HG02840 (cell line): ENCODE data around the gene PFAS.

Experiments used
- ATAC-seq: cut with Tn5 transposase; IDR thresholded peaks from one replicate; pipeline ENCODE4 v1.9.1; 2021; ENCODE audit warnings: mild to moderate bottlenecking, moderate library complexity, moderate number of reproducible peaks; ENCODE audit not compliant: unreplicated experiment, low FRiP score

PFAS gene

DNA sequence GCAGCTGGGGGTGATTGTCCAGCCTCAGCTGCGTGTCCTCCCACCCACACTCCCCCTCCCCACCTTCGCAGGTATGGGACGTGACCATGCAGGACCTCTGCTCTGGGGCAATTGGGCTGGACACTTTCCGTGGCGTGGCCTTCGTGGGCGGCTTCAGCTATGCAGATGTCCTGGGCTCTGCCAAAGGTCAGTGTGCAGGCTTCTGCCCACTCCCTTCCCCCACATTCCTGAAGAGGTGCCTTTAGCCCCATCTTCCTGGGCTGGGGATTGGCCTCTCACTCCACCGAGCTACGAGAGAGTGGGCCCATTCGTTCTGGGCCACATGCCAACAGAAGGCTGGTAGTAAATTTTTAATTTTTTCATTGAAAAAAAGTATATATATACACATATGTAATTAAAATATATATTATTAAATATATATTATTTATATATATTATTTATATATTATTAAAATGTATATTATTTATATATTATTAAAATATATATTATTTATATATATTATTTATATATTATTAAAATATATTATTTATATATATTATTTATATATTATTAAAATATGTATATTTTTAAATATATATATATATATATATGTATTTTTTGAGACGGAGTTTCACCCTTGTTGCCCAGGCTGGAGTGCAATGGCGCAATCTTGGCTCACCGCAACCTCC lies 18.5 kb downstream of the PFAS start:
- ATAC-seq, result no peak

DNA sequence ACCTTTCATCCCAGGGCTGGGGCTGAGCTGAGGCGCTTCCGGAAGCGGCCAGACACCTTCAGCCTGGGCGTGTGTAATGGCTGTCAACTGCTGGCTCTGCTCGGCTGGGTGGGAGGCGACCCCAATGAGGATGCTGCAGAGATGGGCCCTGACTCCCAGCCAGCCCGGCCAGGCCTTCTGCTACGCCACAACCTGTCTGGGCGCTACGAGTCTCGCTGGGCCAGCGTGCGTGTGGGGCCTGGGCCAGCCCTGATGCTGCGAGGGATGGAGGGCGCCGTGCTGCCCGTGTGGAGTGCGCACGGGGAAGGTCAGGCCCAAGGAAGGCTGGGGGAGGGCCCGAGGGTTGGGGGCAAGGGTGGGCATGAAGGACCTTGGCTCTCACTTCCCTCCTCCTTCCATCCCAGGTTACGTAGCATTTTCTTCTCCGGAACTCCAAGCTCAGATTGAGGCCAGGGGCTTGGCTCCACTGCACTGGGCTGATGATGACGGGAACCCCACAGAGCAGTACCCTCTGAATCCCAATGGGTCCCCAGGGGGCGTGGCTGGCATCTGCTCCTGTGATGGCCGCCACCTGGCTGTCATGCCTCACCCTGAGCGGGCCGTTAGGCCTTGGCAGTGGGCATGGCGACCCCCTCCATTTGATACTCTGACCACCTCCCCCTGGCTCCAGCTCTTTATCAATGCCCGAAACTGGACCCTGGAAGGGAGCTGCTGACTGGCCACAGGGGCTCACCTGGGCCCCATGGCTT lies 19.6 kb downstream of the PFAS start:
- ATAC-seq, result no peak

DNA sequence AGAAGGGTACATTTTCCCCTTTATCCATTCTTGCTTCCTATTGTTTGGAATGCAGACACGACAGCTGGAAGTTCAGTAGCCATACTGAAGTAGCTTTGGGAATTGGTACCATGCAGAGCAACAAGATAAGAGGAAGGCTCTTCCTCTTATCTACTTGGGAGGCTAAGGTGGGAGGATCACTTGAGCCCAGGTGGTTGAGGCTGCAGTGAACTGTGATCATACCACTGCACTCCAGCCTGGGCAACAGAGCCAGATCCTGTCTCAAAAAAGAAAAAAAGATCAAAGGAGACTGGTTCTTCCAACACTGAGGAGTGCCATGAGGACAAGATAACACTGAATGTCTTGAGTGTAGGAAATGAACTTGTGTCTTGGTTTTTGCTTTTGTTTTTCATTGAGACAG lies 23.3 kb downstream of the PFAS start:
- ATAC-seq, result no peak

DNA sequence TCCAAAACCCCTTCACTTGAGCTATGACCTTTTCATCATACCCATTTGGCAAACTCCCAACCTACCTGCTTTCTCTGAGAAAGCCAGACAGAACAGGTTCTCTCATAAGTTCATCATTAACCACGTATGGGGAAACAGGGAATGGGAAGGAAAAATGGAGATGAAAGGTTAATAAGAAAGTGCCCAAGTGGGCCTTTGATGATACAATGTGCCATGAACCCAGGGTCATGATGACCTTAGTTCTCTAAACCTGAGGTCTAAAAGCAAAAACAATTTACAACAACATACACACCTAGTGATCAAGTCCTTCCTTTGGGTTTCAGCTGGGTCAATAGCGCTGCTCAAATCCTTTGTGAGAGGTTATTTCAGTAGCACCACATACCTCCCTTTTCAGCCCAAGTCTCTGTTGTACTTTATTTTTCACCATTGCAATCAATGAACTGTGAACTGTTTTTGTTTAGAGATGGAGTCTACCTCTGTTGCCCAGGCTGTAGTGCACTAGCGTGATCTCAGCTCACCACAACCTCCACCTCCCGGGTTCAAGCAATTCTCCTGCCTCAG lies 24.9 kb downstream of the PFAS start:
- ATAC-seq, result no peak

DNA sequence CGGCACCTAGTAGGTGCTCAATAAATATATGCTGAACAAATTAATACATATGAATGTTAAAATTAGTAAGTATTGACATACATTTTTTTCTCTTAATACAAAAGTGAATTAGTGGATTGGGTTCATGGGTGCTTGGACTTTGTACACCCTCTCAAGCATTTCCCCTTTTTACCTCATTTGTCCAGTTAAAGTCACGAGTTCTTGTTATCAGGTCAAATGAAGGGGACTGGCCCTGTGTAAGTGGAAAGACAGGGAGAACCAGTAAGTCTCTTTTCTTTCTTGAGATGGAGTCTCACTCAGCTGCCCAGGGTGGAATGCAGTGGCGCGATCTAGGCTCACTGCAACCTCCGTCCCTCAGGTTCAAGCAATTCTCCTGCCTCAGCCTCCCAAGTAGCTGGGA lies 25.7 kb downstream of the PFAS start:
- ATAC-seq, result no peak

DNA sequence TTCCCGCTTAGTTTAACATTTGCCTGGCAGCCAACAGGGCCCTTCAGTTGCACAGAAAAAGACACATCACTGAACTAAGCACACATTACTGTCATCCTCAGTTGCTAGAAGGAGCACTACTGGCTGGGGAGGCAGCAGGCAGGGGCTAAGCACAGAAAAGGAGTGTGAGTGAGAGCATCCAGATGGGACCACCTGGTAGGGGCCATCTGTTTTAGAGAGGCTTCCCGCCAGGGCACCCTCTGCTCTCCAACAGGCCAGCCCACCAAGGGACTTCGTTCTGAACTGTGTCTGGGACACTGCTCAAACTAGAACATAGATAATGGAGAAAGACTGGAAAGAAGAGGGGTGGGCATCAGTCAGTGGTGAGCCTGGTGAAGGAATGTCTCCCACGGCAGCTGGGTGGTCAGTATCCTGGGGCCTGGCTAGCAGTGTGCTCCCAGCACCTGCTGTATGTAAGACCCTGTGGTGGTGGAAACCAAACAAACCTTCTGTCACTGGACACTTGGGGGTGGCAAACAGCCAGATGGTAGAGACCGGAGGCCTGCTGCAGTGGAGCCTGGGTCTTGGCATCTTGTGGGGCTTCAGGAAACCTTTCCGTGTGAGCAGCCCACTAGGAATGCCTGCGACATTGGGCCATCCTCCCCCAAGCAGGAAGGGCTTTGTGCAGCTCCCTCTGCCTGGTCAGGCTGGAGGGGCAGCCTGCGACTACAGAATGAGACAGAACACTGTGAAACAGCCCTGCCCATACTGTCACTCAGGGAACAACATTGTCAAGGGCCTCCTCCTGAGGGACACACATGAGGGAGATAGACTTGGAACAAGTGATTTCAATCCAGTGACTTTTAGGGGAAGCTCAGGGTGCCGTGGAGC lies 26.6 kb downstream of the PFAS start:
- ATAC-seq, result no peak

DNA sequence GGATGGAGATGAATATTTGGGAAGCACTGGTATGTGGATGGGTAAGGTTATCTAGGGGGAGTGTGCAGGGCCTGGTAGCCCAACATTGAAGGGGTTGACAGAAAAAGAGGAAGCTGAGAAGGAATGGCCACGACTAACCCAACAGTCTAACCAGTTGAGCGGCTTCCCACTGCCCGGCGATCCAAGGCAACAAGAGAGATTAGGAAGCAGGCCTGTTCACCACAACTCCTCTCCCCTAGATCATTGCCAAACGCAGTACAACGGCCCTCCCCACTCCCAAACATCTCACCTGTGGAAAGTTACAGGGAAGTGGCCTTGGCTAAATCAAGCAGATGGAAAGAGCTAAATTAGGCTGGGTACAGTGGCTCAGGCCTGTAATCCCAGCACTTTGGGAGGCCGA lies 28.2 kb downstream of the PFAS start:
- no peak for ATAC-seq

DNA sequence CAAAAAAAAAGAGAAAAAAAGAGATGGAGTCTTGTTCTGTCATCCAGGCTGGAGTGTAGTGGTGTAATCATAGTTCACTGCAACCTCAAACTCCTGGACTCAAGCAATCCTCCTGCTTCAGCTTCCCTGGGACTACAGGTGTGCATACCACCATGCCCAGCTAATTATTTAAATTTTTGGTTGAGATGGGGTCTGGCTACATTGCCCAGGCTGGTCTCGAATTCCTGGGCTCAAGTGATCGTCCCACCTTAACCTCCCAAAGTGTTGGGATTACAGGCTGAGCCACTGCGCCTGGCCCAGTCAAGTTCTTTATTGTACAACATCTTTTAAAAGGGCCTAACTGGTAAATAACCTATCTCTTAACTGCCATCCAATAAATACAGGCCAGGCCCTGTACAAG lies 33.3 kb downstream of the PFAS start:
- no peak for ATAC-seq

DNA sequence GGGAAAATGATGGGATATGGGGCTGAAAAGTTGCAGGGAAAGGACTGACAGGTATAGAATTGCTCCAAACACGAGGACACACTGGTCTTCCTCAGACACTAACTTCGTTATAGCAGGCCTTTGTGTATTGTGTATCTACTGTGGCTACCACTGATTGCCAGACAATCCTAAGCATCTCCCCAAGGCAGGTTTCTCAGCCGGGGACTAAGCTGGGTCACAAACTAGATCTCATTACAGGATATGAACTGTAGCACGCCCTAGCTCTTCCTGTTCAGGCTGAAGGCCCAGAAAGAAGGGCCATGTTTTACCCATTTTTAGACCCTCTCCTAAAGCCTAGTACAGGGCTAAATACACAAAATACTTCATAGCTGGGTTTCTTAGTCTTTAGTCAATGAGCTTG lies 34.3 kb downstream of the PFAS start:
- ATAC-seq, result no peak

DNA sequence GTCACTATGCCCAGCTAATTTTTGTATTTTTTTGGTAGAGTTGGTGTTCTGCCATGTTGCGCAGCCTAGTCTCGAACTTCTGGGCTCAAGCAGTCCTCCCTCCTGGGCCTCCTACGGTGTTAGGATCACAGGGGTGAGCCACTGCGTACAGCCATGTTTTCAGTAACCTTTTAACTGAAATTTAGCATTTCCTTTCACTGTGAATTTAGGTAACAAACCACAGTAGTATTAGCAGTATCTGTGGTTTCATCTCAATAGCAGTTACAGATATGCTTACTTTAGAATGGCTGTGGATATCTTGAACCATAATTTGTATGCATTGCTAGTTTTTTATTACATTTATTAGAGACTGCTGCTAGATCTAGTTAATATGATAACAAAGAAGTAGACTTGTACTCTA lies 35.0 kb downstream of the PFAS start:
- no peak for ATAC-seq

DNA sequence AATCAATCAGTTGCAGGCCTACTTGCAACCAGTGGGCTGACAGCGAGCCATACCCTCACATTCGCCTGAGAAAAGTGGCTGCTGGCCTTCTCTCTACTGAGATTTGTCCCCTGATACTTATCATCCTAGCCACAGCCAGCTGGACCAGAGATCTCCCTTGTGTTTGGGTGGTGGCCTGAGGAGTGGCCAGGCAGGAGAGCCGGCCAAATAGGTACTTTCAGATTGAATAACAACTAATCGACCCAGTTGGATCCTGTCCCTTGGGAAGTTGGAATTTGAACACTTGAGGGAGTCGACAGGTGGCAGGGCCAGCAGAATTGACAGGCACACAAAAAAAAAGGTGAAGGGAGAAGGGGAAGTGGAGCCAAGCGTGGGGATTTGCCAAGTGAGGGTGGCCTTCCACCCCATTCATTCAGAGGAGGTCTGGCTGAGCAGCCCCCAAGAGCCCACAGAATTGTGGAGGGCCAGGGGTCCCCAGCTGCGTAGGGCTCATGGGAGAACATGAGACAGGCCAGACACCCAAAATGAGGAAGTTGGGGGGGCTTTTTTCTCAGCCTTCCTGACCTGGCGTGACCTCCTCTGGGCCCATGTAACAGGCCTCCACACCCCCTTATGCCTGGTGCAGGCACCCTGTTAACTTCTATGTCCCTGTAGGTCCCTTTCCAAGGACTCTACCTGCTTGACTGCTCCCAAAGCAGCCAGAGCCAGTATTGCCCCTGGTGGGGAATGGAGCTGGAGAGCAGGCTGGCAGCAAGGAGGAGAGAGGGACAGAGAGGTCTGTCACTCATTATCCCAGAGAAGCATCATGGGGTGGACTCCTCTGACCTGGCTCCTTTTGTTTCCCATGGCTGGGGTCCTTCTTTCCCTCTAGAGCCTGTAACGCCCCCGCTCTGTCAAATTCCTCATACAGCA lies 36.4 kb downstream of the PFAS start:
- no peak for ATAC-seq

DNA sequence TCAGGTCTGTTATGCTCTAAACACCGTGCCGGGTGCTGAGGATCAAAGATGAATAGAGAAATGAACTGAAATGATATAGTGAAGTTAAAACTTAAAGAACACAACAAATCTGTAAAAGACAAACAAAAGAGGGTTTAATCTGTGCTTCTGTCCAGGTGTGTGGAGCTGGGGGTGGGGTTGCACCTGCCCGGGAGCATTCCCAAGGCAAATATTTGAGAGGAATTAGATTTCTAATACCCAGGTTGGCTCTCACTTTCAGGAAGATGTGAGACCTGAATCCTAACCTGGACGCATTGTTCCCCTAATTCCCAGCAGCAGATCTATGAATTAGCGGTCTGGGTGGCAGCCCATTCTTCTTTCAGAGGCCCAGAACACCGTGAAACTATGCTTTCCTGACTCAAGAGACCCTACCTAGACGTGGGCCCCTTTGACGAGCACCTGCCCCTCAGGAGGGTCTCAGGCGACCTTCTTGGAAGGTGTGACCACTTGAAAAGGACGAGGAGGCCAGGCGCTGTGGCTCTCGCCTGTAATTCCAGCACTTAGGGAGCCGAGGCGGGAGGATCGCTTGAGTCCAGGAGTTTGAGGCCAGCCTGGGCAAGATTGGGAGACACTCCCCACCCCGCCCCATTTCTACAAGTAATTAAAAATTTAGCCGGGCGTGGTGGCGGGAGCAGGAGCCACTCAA lies 38.7 kb downstream of the PFAS start:
- no peak for ATAC-seq

DNA sequence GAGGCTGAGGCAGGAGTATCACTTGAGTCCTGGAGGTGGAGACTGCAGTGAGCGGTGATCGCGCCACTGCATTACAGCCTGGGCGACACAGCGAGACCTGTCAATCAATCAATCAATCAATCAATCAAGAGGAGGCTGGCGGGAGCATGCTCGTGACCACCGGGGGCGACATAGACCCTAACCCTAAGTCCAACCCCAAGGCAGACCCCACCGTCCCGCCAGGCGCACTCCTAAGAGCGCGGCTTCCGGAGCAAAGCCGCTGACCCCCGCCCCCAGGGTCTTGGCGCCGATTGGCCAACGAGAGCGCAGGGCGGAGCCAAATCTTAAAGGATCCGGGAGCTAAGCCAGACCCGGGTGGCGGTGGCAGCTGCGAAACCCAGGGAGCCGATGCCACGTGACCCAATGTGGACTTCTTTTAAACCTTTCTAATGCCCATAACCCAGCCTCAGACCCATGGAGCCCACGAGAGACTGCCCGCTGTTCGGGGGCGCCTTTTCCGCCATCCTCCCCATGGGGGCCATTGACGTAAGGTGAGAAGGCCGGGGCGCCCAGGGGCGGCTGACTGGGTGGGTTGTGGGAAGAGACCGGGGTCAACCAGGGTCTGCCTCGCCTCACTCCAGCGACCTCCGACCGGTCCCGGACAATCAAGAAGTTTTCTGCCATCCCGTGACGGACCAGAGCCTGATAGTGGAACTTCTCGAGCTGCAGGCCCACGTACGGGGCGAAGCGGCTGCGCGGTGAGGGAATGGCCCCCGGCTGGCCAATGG lies 39.4 kb downstream of the PFAS start, which contains the start of gene RANGRF:
Gene RANGRF, plus strand, starts transcription at position 335 of the 767 bp plus-strand sequence. Its CDS starts 119 bp downstream, at position 454.
- peak; percentile 78 for ATAC-seq

DNA sequence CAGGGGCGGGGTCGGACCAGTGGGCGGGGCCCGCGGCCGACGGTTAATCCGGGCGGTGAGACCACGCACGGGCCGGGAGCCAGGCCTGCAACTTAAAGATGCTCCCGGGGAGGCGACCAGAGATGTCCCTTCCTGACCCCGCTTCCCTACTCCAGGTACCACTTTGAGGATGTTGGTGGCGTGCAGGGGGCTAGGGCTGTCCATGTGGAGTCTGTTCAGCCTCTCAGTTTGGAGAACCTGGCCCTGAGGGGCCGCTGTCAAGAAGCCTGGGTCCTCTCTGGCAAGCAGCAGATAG lies 40.0 kb downstream of the PFAS start:
- ATAC-seq, result no peak

DNA sequence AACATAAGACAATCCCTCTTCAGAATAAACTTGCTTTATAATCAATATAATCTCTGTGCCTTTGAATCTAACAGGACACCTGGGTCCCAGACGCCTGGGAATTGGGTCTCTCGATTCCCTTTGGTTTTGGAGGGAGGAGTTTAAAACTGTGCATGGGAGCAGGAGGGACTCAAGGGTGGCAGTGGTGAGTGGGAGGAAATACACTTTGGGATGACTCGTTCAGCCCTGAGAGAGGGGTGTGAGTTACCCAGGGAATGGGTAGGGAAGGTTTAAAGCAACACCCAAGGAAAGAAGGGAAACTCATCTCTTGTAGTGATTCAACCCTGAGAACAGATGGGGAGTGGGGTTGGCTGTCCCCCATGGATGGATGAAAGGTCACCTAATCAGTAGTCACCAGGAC lies 41.0 kb downstream of the PFAS start:
- no peak for ATAC-seq

DNA sequence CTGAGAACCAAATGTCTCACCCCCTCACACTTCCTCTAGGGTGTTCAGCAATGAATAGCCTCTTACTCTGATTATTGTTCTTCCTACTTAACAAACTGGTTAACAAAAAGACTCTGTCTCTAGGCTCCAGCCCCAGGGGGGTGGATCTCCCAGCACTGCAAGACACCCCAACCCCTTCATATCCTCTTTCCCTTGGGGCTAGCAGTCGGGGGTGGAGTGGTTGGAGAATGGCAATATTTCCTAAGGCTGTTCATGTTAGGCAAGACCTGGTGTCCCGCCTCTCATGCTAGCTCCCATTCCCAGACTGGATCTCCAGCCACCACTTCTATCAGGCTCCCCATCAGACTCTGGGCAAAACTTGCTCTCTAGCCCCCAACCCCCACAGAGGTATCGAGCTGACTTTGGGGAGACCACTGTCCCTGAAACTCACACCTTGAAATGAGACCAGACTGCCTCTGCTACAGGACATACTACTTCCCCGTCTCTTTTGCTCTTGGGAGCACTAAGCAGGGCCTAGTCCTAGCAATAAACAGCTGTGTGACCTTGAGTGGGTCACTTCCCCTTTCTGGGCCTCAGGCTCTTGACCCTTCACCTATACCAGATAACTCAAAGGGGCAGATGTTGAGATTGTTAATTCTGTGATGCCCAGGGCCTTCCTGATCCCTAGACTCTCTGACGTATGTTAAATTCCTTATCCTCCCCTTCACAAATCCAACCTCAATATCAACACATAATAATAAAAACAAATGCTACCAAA lies 43.7 kb downstream of the PFAS start:
- ATAC-seq, result no peak

DNA sequence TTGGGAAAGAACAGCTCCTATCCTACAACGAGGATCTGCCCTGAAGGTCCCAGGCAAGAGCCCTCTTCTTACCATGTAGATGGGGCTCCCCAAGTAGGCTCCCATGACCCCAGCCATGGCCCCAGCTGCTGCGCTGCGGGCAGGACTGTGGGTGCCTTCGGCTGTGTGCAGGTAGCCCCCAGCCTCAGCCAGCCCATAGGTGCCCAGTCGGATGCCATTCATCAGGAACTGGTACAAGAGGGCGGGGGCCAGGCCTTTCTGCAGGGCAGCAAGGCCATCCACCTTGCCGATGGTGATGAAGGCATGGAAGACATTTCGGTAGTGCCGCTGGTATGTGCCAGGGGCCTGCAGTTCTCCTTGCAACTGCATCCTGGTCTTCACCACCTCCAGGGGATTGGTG lies 45.3 kb downstream of the PFAS start:
- no peak for ATAC-seq

DNA sequence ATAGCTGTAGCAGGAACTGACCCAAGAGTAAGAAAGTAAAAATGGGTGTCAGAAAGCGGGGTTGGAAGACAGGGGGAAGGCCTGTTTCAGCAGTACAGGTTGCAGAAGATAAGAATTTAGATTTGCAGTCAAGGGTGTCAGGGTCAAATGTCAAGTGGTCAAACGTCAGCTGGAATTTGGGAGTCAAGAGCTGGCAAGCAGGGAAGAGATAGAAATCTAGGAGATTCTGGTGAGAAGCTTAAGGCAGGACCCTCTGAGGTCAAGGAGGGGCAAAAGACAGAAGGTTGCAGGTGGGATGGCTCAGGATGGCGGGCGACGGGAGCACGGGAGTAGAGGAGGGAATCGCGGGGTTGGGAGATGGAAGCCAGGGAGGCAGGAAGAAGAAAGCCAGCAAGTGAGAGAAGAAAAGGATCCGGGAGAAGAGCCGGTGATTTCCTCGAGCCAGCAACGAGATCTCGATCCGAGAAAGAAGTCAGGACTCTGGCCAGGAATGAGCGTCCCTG lies 45.8 kb downstream of the PFAS start:
- ATAC-seq, result no peak
